SU-DHL-6 (cell line): ENCODE data around the gene CELF3.

Source experiments
- H2AFZ ChIP-seq: fragments of 200-600 bp; sonication (generic); 2 replicates; pipeline ENCODE4 v1.6.1; 2014; ENCODE audit warnings: low read depth, mild to moderate bottlenecking, moderate library complexity, mixed read lengths, antibody characterized with exemption, low read length; ENCODE audit not compliant: severe bottlenecking
- H3F3A ChIP-seq: fragments of 200-600 bp; shearing (Covaris generic); 2 replicates; pipeline ENCODE4 v1.6.0; 2016; ENCODE audit warnings: antibody characterized with exemption, mild to moderate bottlenecking; ENCODE audit not compliant: insufficient read depth
- H3K27ac ChIP-seq: fragments of 200-600 bp; sonication (generic); 2 replicates; pipeline ENCODE4 v1.5.1; 2016; ENCODE audit warnings: low read depth, mild to moderate bottlenecking, low read length, moderate library complexity, mixed read lengths
- H3K27me3 ChIP-seq: fragments of 200-600 bp; sonication (generic), shearing (Covaris generic); 2 replicates; pipeline ENCODE4 v1.6.0; 2014; ENCODE audit warnings: mild to moderate bottlenecking, low read length
- H3K36me3 ChIP-seq: fragments of 200-600 bp; sonication (generic); 2 replicates; pipeline ENCODE4 v1.6.1; 2014; ENCODE audit warnings: mild to moderate bottlenecking, low read length, mixed read lengths
- H3K4me2 ChIP-seq: fragments of 300-600, 200-600 bp; shearing (Covaris generic), sonication (generic); 2 replicates; pipeline ENCODE4 v1.6.0; 2014; ENCODE audit warnings: low read length, low read depth, mild to moderate bottlenecking; ENCODE audit not compliant: poor library complexity, severe bottlenecking
- H3K4me3 ChIP-seq: fragments of 200-600 bp; sonication (generic); 2 replicates; pipeline ENCODE4 v1.5.1; 2014; ENCODE audit warnings: antibody characterized with exemption, low read length, mild to moderate bottlenecking, mixed read lengths; ENCODE audit not compliant: insufficient read depth, poor library complexity, severe bottlenecking
- H3K79me2 ChIP-seq: fragments of 200-600 bp; sonication (generic); 2 replicates; pipeline ENCODE4 v1.6.1; 2014; ENCODE audit warnings: mild to moderate bottlenecking, low read length, moderate library complexity; ENCODE audit not compliant: insufficient read depth
- H3K9ac ChIP-seq: fragments of 200-600 bp; sonication (generic); 2 replicates; pipeline ENCODE4 v1.7.0; 2014; ENCODE audit warnings: mild to moderate bottlenecking, low read length
- H3K9me2 ChIP-seq: fragments of 200-600 bp; sonication (generic); replicated peaks from 2 replicates; pipeline ENCODE4 v1.6.1; 2014; ENCODE audit warnings: low read length; ENCODE audit not compliant: insufficient read depth
- H3K9me3 ChIP-seq: fragments of 200-600 bp; sonication (generic); 2 replicates; pipeline ENCODE4 v1.6.1; 2014; ENCODE audit warnings: low read length, mixed read lengths; ENCODE audit not compliant: insufficient read depth
- H4K20me1 ChIP-seq: fragments of 200-600 bp; sonication (generic); 2 replicates; pipeline ENCODE4 v1.6.1; 2014; ENCODE audit warnings: low read depth, mild to moderate bottlenecking, antibody characterized with exemption, low read length, moderate library complexity, mixed read lengths
- CTCF ChIP-seq: fragments of 200-600 bp; sonication (generic); IDR thresholded peaks from one replicate; pipeline ENCODE4 v1.5.1; 2017; ENCODE audit warnings: antibody characterized with exemption, mild to moderate bottlenecking, low read length, moderate library complexity; ENCODE audit not compliant: insufficient read depth, poor library complexity, severe bottlenecking
- EZH2phosphoT487 ChIP-seq: fragments of 200-600 bp; sonication (generic), shearing (Covaris generic); conservative IDR thresholded peaks from 2 replicates; pipeline ENCODE4 v1.6.1; 2018; ENCODE audit warnings: mild to moderate bottlenecking, antibody characterized with exemption, low read length, moderate library complexity, mixed read lengths

CELF3 gene

GRCh38 chr1:151668090-151668489 lies 48.5 kb downstream of the CELF3 start:
- Histone ChIP-seq H3K4me2 (no peak overlapping the region), H3K9ac (no peak overlapping the region), H3F3A (no peaks in the 10 kb centered on the region), H3K4me3 (no peak overlapping the region), H2AFZ (no peak overlapping the region), H3K27ac (no peak overlapping the region), H3K79me2 (no peaks in the 10 kb centered on the region), H4K20me1 (no peaks in the 10 kb centered on the region), H3K9me2 (no peaks in the 10 kb centered on the region), H3K36me3 (peaks cover 9% of the 10 kb centered on the region), H3K9me3 (no peaks in the 10 kb centered on the region), H3K27me3 (no peaks in the 10 kb centered on the region)
- no peak for TF ChIP-seq EZH2phosphoT487
- TF ChIP-seq CTCF: no peak

- no peak overlapping the region for H3K4me3 ChIP-seq
- H3K9me3 ChIP-seq: no peaks in the 10 kb centered on the region
- H4K20me1 ChIP-seq: no peaks in the 10 kb centered on the region
- H3K9me2 ChIP-seq: no peaks in the 10 kb centered on the region
- no peak for TF ChIP-seq CTCF
- TF ChIP-seq EZH2phosphoT487: no peak
- no peaks in the 10 kb centered on the region for H3K27me3 ChIP-seq
- H3K36me3 ChIP-seq: peaks cover 12% of the 10 kb centered on the region; the same call in 1 of the 2 replicates
- no peak overlapping the region for H2AFZ ChIP-seq
- H3K27ac ChIP-seq: no peak overlapping the region
- no peak overlapping the region for H3K4me2 ChIP-seq
- no peak overlapping the region for H3K9ac ChIP-seq
- H3F3A ChIP-seq: no peaks in the 10 kb centered on the region
- no peaks in the 10 kb centered on the region for H3K79me2 ChIP-seq
Measured at GRCh38 chr1:151661751-151662150, 54.9 kb downstream of the CELF3 start.

- no peaks in the 10 kb centered on the region for H3K9me3 ChIP-seq
- H3K4me3 ChIP-seq: no peak overlapping the region
- no peaks in the 10 kb centered on the region for H3K9me2 ChIP-seq
- no peaks in the 10 kb centered on the region for H3K79me2 ChIP-seq
- H3K9ac ChIP-seq: no peak overlapping the region
- no peak overlapping the region for H3K27ac ChIP-seq
- no peak overlapping the region for H2AFZ ChIP-seq
- no peak for TF ChIP-seq EZH2phosphoT487
- H3F3A ChIP-seq: no peaks in the 10 kb centered on the region
- H4K20me1 ChIP-seq: no peaks in the 10 kb centered on the region
- peaks cover 7% of the 10 kb centered on the region; the same call in 1 of the 2 replicates for H3K36me3 ChIP-seq
- no peak overlapping the region for H3K4me2 ChIP-seq
- no peaks in the 10 kb centered on the region for H3K27me3 ChIP-seq
Measured at GRCh38 chr1:151655371-151655770, 61.2 kb downstream of the CELF3 start.

- Histone ChIP-seq H4K20me1 (no peaks in the 10 kb centered on the region), H2AFZ (no peak overlapping the region), H3K9me2 (no peaks in the 10 kb centered on the region), H3K36me3 (no peaks in the 10 kb centered on the region), H3K4me3 (no peak overlapping the region), H3F3A (no peaks in the 10 kb centered on the region), H3K79me2 (no peaks in the 10 kb centered on the region), H3K27me3 (no peaks in the 10 kb centered on the region), H3K9me3 (no peaks in the 10 kb centered on the region), H3K27ac (no peak overlapping the region), H3K4me2 (no peak overlapping the region), H3K9ac (no peak overlapping the region)
- TF ChIP-seq CTCF (no peak), EZH2phosphoT487 (no peak)
Measured at GRCh38 chr1:151653397-151653796, 63.2 kb downstream of the CELF3 start.
